SIG-M5 (cell line): ENCODE measurements around the gene RASA4B.
"Not testable (repeated sequence)": the region's sequence is repeated elsewhere in the genome, so short reads cannot be mapped to it uniquely, and the experiment has no call there.

Experiments
- DNase-seq: peaks from one replicate; lab custom pipeline; 2025; lab: John Stamatoyannopoulos, UW

Gene RASA4B

GRCh38 chr7:102517550-102518147, at the start of gene RASA4B:
RASA4B (minus strand) TSS chr7:102517777; CDS start chr7:102517710, 67 bp downstream.
- not testable (repeated sequence) for DNase-seq

- not testable (repeated sequence) for DNase-seq
These were observed 33.3 kb upstream of the RASA4B start, which contains the start of gene SPDYE2 for GRCh38 chr7:102550808-102551422. SPDYE2 (plus strand) TSS chr7:102551226; CDS start chr7:102553256, 2,030 bp downstream.

- DNase-seq = not testable (repeated sequence)
These were observed 28.8 kb upstream of the RASA4B start for GRCh38 chr7:102546353-102546752.

GRCh38 chr7:102545288-102545687, 27.7 kb upstream of the RASA4B start:
- DNase-seq = not testable (repeated sequence)

GRCh38 chr7:102544372-102544771, 26.8 kb upstream of the RASA4B start:
- DNase-seq = not testable (repeated sequence)

GRCh38 chr7:102543596-102543995, 26.0 kb upstream of the RASA4B start, which contains the start of gene UPK3BL2:
UPK3BL2 (minus strand) TSS chr7:102543696; CDS start chr7:102543636, 60 bp downstream.
- not testable (repeated sequence) for DNase-seq

GRCh38 chr7:102542771-102543170, 25.2 kb upstream of the RASA4B start:
- DNase-seq = not testable (repeated sequence)

GRCh38 chr7:102542083-102542482, 24.5 kb upstream of the RASA4B start:
- DNase-seq = not testable (repeated sequence)

GRCh38 chr7:102540604-102541003, 23.0 kb upstream of the RASA4B start:
- DNase-seq = not testable (repeated sequence)

- not testable (repeated sequence) for DNase-seq
These were observed 17.6 kb upstream of the RASA4B start for GRCh38 chr7:102535062-102535615.

GRCh38 chr7:102532127-102532526, 14.6 kb upstream of the RASA4B start:
- not testable (repeated sequence) for DNase-seq

GRCh38 chr7:102531583-102531982, 14.0 kb upstream of the RASA4B start:
- not testable (repeated sequence) for DNase-seq

- DNase-seq = not testable (repeated sequence)
These were observed 10.5 kb upstream of the RASA4B start for GRCh38 chr7:102527822-102528793.

GRCh38 chr7:102527182-102527581, 9.6 kb upstream of the RASA4B start:
- DNase-seq = not testable (repeated sequence)

- not testable (repeated sequence) for DNase-seq
These were observed 7.2 kb upstream of the RASA4B start for GRCh38 chr7:102524803-102525202.

- DNase-seq = not testable (repeated sequence)
These were observed 3.2 kb upstream of the RASA4B start for GRCh38 chr7:102520797-102521196.

- DNase-seq = not testable (repeated sequence)
These were observed 626 bp downstream of the RASA4B start for GRCh38 chr7:102516951-102517350.

- DNase-seq = not testable (repeated sequence)
These were observed 1.7 kb downstream of the RASA4B start for GRCh38 chr7:102515889-102516288.

- DNase-seq = not testable (repeated sequence)
These were observed 2.5 kb downstream of the RASA4B start for GRCh38 chr7:102514881-102515721.

GRCh38 chr7:102512642-102513221, 4.8 kb downstream of the RASA4B start:
- DNase-seq = not testable (repeated sequence)
